C4-2B (cell line): ENCODE measurements around the gene HERC5.

ENCODE experiments used
- ZFX ChIP-seq: fragments of 450-650 bp; IDR thresholded peaks from 2 replicates; pipeline ENCODE4 v1.6.1; 2017
- TF ChIP-seq, protein P1 (sequence below): fragments of 450-650 bp; conservative IDR thresholded peaks from 2 replicates; pipeline ENCODE4 v1.5.1; 2017; ENCODE audit warnings: mild to moderate bottlenecking

DNA sequence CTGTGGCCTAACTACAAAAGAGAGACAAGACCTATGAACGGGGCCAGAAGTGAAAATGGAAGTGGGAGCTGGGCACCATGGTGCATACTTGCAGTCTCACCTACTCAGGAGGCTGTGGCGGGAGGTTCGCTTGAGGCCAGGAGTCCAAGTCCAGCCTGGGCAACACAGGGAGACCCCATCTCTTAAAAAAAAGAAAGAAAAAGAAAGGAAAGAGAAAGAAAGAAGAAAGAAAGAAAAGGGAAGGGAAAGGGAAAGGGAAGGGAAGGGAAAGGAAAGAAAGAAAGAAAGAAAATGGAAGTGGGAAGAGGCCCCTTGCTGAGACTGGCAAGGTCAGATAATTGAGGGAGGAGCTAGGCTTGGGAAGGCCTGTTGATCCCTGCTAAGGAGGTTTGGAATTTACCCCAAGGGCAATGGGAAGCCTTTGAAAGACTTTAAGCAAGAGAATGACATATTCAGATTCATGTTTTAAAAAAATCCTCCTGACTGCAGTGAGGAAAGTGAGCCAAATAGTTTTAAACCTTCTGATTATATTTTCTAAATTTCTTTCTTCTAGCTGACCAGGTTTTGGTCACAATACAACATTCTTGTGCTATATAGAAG, 17.7 kb upstream of the HERC5 start:
- TF ChIP-seq, protein P1, sequence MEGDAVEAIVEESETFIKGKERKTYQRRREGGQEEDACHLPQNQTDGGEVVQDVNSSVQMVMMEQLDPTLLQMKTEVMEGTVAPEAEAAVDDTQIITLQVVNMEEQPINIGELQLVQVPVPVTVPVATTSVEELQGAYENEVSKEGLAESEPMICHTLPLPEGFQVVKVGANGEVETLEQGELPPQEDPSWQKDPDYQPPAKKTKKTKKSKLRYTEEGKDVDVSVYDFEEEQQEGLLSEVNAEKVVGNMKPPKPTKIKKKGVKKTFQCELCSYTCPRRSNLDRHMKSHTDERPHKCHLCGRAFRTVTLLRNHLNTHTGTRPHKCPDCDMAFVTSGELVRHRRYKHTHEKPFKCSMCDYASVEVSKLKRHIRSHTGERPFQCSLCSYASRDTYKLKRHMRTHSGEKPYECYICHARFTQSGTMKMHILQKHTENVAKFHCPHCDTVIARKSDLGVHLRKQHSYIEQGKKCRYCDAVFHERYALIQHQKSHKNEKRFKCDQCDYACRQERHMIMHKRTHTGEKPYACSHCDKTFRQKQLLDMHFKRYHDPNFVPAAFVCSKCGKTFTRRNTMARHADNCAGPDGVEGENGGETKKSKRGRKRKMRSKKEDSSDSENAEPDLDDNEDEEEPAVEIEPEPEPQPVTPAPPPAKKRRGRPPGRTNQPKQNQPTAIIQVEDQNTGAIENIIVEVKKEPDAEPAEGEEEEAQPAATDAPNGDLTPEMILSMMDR: no peak
- TF ChIP-seq ZFX: no peak
